NCI-H69 (cell line): ENCODE results near the gene MINDY4B.
A peak's percentile ranks its signal among the peaks of the same experiment; 100 is the strongest.

Source experiments
- DNase-seq: peaks from one replicate; lab custom pipeline; 2025; lab: John Stamatoyannopoulos, UW

Gene MINDY4B

GRCh38 chr3:150844484-150844883 lies 60.8 kb downstream of the MINDY4B start:
- no peak for DNase-seq

GRCh38 chr3:150843241-150843640 lies 62.0 kb downstream of the MINDY4B start:
- DNase-seq, result no peak

GRCh38 chr3:150840802-150841515 lies 64.3 kb downstream of the MINDY4B start:
- no peak for DNase-seq

- DNase-seq, result no peak
Measured at GRCh38 chr3:150830745-150831144, 74.5 kb downstream of the MINDY4B start.

GRCh38 chr3:150830094-150830681 lies 75.1 kb downstream of the MINDY4B start:
- DNase-seq, result peak; percentile 2

- no peak for DNase-seq
Measured at GRCh38 chr3:150829408-150829807, 75.8 kb downstream of the MINDY4B start.

GRCh38 chr3:150828997-150829396 lies 76.2 kb downstream of the MINDY4B start:
- no peak for DNase-seq

- no peak for DNase-seq
Measured at GRCh38 chr3:150828261-150828660, 77.0 kb downstream of the MINDY4B start.

GRCh38 chr3:150826466-150827282 lies 78.6 kb downstream of the MINDY4B start:
- no peak for DNase-seq

GRCh38 chr3:150825916-150826377 lies 79.3 kb downstream of the MINDY4B start:
- no peak for DNase-seq

- DNase-seq, result no peak
Measured at GRCh38 chr3:150825192-150825915, 79.9 kb downstream of the MINDY4B start.

- DNase-seq, result no peak
Measured at GRCh38 chr3:150823277-150823676, 82.0 kb downstream of the MINDY4B start.

GRCh38 chr3:150822636-150823035 lies 82.6 kb downstream of the MINDY4B start:
- DNase-seq, result no peak
